Nephron progenitor cell (in vitro differentiated cells): Measurements from ENCODE around the gene DNAH17.

Source experiments
- DNase-seq: peaks from one replicate; pipeline ENCODE4 v3.0.0; 2021
- H3K27ac Mint-ChIP-seq: 2 replicates; pipeline ENCODE4 v1.8.0; 2021; ENCODE audit warnings: mild to moderate bottlenecking, moderate library complexity, mixed read lengths
- H3K27me3 Mint-ChIP-seq: 2 replicates; pipeline ENCODE4 v1.8.0; 2021; ENCODE audit warnings: mild to moderate bottlenecking, low read depth, mixed read lengths; ENCODE audit not compliant: poor library complexity
- H3K36me3 Mint-ChIP-seq: 2 replicates; pipeline ENCODE4 v1.8.0; 2021; ENCODE audit warnings: low read depth, mixed read lengths
- H3K4me1 Mint-ChIP-seq: 2 replicates; pipeline ENCODE4 v1.8.0; 2021; ENCODE audit warnings: mixed read lengths
- H3K4me3 Mint-ChIP-seq: 2 replicates; pipeline ENCODE4 v1.8.0; 2021; ENCODE audit warnings: mild to moderate bottlenecking, moderate library complexity, mixed read lengths
- H3K9me3 Mint-ChIP-seq: 2 replicates; pipeline ENCODE4 v1.8.0; 2021; ENCODE audit warnings: mild to moderate bottlenecking, moderate library complexity, mixed read lengths
- TF ChIP-seq, protein P1 (sequence below): fragments of 200-600 bp; sonication (generic); IDR thresholded peaks from 2 replicates; pipeline ENCODE4 v1.5.0; 2021; ENCODE audit warnings: antibody characterized with exemption

DNAH17 gene

DNA sequence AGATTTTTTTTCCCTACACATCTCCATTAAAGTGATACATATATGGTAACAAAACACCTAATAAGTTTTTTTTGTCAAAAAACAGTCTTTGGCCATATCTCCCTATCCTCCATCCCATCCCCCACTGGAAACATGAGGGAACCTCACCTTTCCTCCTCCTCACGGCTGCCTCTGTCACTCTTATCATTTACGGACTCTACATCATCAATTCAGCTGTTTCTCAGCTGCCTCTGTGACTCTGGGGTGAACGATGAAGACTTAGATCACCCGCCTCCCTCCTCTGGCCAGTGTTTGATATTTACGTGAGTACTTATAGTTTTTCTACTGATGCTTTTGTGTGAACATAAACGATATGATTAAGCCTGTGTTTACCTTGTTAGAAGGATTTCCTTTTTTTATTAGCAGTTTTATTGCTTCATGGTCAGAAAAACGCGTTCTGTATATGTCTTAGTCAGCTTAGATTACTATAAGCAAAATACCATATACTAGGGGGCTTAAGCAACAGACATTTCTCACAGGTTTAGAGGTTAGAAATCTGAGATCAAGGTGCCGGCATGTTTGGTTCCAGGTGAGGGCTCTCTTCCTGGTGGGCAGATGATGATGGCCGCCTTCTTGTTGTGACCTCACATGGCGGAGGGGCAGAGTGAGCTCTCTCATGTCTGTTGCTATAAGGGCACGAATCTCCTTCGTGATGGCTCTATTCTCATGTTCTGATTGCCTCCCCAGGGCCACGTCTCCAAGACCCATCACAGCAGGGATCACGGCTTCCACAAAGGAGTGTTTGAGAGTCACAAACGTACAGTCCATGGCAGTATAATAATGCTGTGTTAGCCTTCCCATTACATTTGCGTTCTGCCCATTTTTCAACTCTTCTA is 32.1 kb downstream of the DNAH17 start:
- no peaks in the 10 kb centered on the region for H3K36me3 Mint-ChIP-seq
- H3K9me3 Mint-ChIP-seq: peaks cover 33% of the 10 kb centered on the region
- no peaks in the 10 kb centered on the region for H3K4me1 Mint-ChIP-seq
- TF ChIP-seq, protein P1, sequence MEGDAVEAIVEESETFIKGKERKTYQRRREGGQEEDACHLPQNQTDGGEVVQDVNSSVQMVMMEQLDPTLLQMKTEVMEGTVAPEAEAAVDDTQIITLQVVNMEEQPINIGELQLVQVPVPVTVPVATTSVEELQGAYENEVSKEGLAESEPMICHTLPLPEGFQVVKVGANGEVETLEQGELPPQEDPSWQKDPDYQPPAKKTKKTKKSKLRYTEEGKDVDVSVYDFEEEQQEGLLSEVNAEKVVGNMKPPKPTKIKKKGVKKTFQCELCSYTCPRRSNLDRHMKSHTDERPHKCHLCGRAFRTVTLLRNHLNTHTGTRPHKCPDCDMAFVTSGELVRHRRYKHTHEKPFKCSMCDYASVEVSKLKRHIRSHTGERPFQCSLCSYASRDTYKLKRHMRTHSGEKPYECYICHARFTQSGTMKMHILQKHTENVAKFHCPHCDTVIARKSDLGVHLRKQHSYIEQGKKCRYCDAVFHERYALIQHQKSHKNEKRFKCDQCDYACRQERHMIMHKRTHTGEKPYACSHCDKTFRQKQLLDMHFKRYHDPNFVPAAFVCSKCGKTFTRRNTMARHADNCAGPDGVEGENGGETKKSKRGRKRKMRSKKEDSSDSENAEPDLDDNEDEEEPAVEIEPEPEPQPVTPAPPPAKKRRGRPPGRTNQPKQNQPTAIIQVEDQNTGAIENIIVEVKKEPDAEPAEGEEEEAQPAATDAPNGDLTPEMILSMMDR: no peak
- no peak for DNase-seq
- H3K27ac Mint-ChIP-seq: no peak overlapping the region
- H3K27me3 Mint-ChIP-seq: peaks cover 8% of the 10 kb centered on the region
- no peak overlapping the region for H3K4me3 Mint-ChIP-seq

DNA sequence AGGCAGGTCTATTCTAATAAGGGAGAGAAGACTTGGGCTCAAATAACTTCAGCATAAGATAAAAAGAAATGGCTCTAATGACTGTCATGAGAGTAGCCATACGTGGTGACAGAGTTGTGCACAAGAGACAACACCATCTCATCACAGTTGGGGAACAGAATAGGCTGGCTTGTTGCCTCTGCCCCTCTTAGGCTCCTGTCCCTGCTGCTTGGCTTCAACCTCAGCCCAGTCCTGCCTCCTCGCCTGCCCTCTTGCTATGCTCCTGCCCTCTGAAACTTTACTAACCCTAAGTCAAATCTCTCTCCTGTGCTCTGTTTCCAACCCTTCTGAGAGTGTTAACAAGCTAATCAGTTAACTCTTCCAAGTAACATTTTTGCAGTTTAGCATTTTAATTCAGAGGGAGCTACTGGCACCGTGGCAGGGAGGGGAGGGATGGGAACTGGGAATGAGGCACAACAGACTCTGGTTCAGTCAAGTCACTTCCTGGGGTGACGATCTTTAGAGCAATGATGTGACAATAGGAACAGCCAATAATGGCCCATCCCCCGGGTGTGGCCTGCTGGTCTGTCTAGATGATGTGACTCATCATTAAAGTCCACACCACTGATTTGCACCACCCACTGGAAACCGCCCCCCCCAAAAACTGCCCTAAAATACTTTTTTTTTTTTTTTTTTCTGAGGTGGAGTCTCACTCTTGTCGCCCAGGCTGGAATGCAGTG is 35.5 kb downstream of the DNAH17 start:
- DNase-seq: no peak
- H3K4me1 Mint-ChIP-seq: peaks cover 6% of the 10 kb centered on the region
- no peak overlapping the region for H3K27ac Mint-ChIP-seq
- peaks cover 10% of the 10 kb centered on the region for H3K9me3 Mint-ChIP-seq
- H3K27me3 Mint-ChIP-seq: peaks cover 9% of the 10 kb centered on the region
- H3K4me3 Mint-ChIP-seq: no peak overlapping the region
- no peaks in the 10 kb centered on the region for H3K36me3 Mint-ChIP-seq
- TF ChIP-seq, protein P1: no peak

DNA sequence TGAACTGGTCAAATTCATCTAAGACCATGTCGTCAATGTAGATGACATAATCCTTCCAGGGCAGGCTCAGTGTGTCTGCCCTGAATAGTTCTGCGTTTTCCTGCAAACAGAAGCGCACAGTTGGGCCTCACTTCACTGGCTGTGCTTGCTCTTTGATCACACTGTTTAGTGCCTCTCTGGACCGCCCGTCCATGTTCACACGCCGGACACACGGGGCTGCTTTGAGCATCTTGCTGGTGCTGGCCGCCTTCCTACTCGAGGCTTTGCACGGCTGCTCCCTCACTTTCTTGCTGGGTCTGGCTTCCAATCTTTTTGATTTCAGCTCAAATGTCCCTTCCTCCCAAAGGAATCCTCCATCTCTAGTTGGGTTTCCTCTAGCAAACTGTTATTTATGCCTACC is 37.4 kb downstream of the DNAH17 start:
- no peak for DNase-seq
- Mint-ChIP-seq H3K4me3 (no peak overlapping the region), H3K27me3 (peaks cover 9% of the 10 kb centered on the region), H3K27ac (peak overlapping the region; percentile 21), H3K4me1 (peaks cover 18% of the 10 kb centered on the region), H3K9me3 (peaks cover 6% of the 10 kb centered on the region), H3K36me3 (no peaks in the 10 kb centered on the region)
- TF ChIP-seq, protein P1: no peak

DNA sequence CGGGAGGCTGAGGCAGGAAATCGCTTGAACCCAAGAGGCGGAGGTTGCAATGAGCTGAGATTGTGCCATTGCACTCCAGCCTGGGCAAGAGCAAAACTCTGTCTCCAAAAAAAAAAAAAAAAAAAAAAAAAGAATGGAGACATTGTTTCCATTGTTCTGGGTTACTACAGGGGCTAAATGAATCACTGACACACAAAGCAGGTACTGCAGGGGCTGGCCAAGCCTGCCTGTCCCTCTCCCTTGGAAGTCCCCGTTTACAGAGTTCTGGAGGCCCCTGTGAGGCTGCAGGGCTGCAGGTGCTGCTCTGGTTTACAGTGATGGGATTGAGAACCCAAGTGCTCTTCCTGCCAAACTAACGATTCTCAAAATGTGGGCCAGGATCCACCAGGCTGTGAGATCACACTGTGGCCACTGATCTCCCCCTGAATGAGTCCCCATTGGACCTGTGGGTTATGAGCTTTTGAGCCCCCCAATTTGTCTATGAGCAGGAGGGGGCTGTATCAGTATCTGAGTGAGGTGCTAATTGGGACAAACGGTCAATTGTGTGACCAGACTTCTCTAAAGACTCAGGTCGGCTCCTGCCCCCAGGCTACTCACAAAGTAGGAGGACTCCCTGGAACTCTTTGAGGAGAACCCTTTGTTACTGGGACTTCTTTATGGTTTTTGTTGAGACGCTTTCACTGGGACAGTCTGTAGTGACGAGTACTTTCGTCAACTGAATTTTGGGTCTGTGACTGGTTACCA is 39.0 kb downstream of the DNAH17 start:
- H3K9me3 Mint-ChIP-seq: no peaks in the 10 kb centered on the region
- H3K4me1 Mint-ChIP-seq: peaks cover 27% of the 10 kb centered on the region
- no peak overlapping the region for H3K4me3 Mint-ChIP-seq
- no peak overlapping the region for H3K27ac Mint-ChIP-seq
- peaks cover 9% of the 10 kb centered on the region for H3K27me3 Mint-ChIP-seq
- no peak for DNase-seq
- TF ChIP-seq, protein P1: no peak
- no peaks in the 10 kb centered on the region for H3K36me3 Mint-ChIP-seq

DNA sequence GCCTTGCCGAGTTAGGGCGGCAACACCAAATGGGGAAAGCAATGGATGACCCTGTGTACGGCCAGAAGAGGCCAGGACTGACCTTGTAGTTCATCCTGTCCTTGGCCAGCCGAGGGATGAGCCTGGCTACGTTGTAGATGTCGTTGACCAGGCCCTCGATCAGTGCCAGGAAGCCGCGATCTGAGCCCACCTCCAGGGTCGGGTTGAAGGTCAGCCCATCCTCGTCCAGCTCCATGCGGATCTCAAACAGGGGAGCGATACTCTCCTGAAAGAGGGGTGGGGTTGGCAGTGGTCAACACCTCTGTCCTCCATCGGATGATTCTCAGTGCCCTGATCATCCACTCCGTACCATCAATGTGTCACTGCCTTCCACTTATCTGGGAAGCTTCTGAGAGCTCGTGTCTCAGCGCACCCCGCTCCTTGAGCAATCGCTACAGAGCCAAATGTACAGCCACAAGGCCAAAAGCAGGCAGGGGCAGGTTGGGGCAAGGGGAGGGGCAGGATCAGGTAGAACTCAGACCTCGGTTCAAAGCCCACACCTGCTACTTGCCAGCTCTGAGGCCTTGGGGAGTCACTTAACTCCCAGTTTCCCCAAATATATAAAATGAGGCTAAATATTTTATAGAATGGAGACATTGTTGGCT is 39.9 kb downstream of the DNAH17 start:
- no peak for DNase-seq
- Mint-ChIP-seq H3K36me3 (no peaks in the 10 kb centered on the region), H3K4me3 (no peak overlapping the region), H3K4me1 (peaks cover 27% of the 10 kb centered on the region), H3K9me3 (peaks cover 3% of the 10 kb centered on the region), H3K27me3 (peaks cover 9% of the 10 kb centered on the region), H3K27ac (no peak overlapping the region)
- TF ChIP-seq, protein P1: no peak
